Naive B cell (primary cell): Measurements from ENCODE around the gene NUP58. TPM values are rescaled to one million over a fixed set of nuclear protein-coding genes. Genes with fewer than 3 reads are reported as not detected.
A peak's percentile ranks its signal among the peaks of the same experiment; 100 is the strongest.
"Not testable (repeated sequence)": the region's sequence is repeated elsewhere in the genome, so short reads cannot be mapped to it uniquely, and the experiment has no call there.

ENCODE experiments used
- ATAC-seq, 2 donors: fragments of 150-1000 bp; cut with Tn5 transposase; 2 replicates each; pipeline ENCODE4 v1.10.0; 2021; ENCODE audit warnings: low read depth in 2 of 2, mild to moderate bottlenecking in 2 of 2, moderate library complexity in 2 of 2
- DNase-seq: peaks from one replicate; pipeline ENCODE4 v3.0.0; 2022
- H3K27ac Mint-ChIP-seq, 6 donors: one replicate each; pipeline ENCODE4 v1.8.0; 2020 to 2022; ENCODE audit warnings: mild to moderate bottlenecking in 6 of 6, mixed read lengths in 6 of 6, moderate library complexity in 5 of 6, inconsistent platforms in 2 of 6
- H3K27me3 Mint-ChIP-seq, 3 donors: one replicate each; pipeline ENCODE4 v1.8.0; 2021 to 2022; ENCODE audit warnings: mixed read lengths in 3 of 3, mild to moderate bottlenecking in 1 of 3
- H3K36me3 Mint-ChIP-seq, 2 donors: one replicate each; pipeline ENCODE4 v1.8.0; 2020 to 2022; ENCODE audit warnings: mixed read lengths in 2 of 2, inconsistent platforms in 1 of 2, mild to moderate bottlenecking in 1 of 2
- H3K4me1 Mint-ChIP-seq, 3 donors: one replicate each; pipeline ENCODE4 v1.8.0; 2020 to 2022; ENCODE audit warnings: mixed read lengths in 3 of 3, inconsistent platforms in 1 of 3, mild to moderate bottlenecking in 1 of 3, moderate library complexity in 1 of 3
- H3K4me3 Mint-ChIP-seq, 8 donors: one replicate each; pipeline ENCODE4 v1.8.0; 2020 to 2022; ENCODE audit warnings: mild to moderate bottlenecking in 8 of 8, mixed read lengths in 8 of 8, moderate library complexity in 8 of 8, inconsistent platforms in 2 of 8
- H3K9me3 Mint-ChIP-seq, 7 donors: one replicate each; pipeline ENCODE4 v1.8.0; 2020 to 2022; ENCODE audit warnings: mixed read lengths in 7 of 7, mild to moderate bottlenecking in 5 of 7, inconsistent platforms in 2 of 7, moderate library complexity in 1 of 7
- polyA plus RNA-seq, 6 donors: library from polyadenylated mRNA; unstranded; fragments of 300-500 nt; fragmentation: Illumina TruSeq; gene quantifications; one replicate each; pipeline ENCODE4 v1.2.3, GENCODE V29; 2021; ENCODE audit warnings: low read depth in 6 of 6

NUP58 gene
- polyA plus RNA-seq, 6 donors from 2014 or later, result 14.5 to 24.9 (median 20.6) TPM

DNA sequence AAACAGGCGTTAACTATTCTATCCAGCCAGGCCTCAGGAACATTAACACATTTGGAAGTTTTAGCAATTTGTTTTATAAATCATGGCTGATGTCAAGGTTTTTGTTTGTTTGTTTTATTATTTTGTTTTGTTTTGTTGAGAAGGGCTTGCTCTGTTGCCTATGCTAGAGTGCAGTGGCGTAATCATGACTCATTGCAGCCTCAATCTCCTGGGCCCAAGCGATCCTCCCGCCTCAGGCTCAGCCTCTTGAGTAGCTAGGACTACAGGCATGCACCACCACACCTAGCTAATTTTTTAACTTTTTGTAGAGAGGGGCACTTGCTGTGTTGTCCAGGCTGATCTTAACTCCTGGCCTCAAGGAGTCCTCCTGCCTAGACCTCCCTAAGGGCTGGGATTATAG lies 28.3 kb downstream of the NUP58 start:
- H3K36me3 Mint-ChIP-seq, result peaks cover 7 to 27% of the 10 kb centered on the region in 2 donors
- ATAC-seq (no peak), DNase-seq (no peak)
- H3K4me1 Mint-ChIP-seq, result no peaks in the 10 kb centered on the region
- no peaks in the 10 kb centered on the region for H3K9me3 Mint-ChIP-seq
- no peak overlapping the region for H3K4me3 Mint-ChIP-seq
- H3K27ac Mint-ChIP-seq, result peak overlapping the region in 1 of 6 donors; percentile 42
- no peaks in the 10 kb centered on the region for H3K27me3 Mint-ChIP-seq

DNA sequence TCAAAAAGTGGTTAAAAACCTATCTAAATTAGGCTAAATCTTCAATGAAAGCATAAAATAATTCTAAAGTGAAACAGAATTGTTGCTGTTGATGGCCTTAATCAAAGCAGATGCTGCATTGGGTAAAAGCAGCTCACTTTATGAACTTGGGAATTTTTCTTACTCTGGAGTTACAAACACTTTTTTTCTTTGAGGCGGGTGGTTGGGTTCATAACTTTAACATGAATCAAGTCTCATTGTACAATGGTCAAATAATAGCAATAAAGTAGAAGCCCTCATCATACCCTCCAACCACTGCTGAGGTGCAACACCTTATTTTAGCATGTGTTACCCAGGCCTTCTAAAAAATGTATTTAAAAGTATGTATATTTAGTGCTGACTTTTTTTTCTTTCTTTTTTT lies 29.1 kb downstream of the NUP58 start:
- H3K9me3 Mint-ChIP-seq, result no peaks in the 10 kb centered on the region
- H3K4me3 Mint-ChIP-seq, result no peak overlapping the region
- no peaks in the 10 kb centered on the region for H3K4me1 Mint-ChIP-seq
- ATAC-seq (no peak), DNase-seq (no peak)
- H3K27me3 Mint-ChIP-seq, result no peaks in the 10 kb centered on the region
- H3K36me3 Mint-ChIP-seq, result peaks cover 7 to 27% of the 10 kb centered on the region in 2 donors
- H3K27ac Mint-ChIP-seq, result no peak overlapping the region

DNA sequence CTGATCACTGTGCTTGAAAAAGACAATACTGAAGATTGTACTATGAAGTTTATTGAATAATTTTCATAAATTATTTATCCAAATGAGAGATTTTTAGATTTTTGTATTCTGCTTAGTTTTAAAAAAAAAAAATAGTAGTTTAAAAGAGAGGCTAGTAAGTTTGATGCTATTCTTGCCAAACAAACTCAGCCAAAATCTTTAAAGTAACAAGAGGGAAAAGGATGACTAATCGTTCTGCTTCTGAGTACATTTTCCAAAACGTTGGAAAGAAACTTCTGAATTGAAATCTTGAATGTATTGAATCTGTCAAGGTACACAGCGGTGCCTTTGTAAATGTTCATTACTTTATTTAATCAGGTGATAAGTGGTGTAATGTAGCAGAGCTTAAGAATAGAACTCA lies 34.4 kb downstream of the NUP58 start:
- no peak overlapping the region for H3K4me3 Mint-ChIP-seq
- DNase-seq (no peak), ATAC-seq (no peak)
- peaks cover 7 to 19% of the 10 kb centered on the region in 2 donors for H3K36me3 Mint-ChIP-seq
- H3K4me1 Mint-ChIP-seq, result no peaks in the 10 kb centered on the region
- no peaks in the 10 kb centered on the region for H3K27me3 Mint-ChIP-seq
- no peak overlapping the region for H3K27ac Mint-ChIP-seq
- no peaks in the 10 kb centered on the region for H3K9me3 Mint-ChIP-seq

DNA sequence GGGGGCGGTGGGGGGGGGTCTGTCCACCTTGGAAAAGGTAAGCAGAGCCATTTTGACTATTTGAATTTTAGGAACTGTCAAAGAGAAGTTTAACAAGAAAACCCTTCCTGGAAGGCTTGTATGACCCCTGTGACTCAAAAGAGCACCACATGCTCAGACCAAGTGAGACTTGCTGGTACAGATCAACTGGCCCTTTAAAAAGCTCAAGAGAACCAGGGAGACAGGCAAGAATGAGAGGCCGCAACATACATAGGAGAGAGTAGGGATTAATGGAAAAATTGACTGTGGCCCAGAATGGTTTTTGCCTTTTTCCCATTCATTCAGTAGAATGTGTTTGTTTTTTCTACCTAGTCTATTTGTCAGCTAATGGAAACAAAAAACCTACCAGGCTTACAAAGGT lies 44.2 kb downstream of the NUP58 start:
- Mint-ChIP-seq H3K36me3 (no peaks in the 10 kb centered on the region), H3K27me3 (no peaks in the 10 kb centered on the region), H3K9me3 (peaks cover 0 to 2% (median 0%) of the 10 kb centered on the region in 7 donors), H3K4me3 (no peak overlapping the region), H3K27ac (no peak overlapping the region), H3K4me1 (no peaks in the 10 kb centered on the region)
- ATAC-seq (no peak), DNase-seq (no peak)

DNA sequence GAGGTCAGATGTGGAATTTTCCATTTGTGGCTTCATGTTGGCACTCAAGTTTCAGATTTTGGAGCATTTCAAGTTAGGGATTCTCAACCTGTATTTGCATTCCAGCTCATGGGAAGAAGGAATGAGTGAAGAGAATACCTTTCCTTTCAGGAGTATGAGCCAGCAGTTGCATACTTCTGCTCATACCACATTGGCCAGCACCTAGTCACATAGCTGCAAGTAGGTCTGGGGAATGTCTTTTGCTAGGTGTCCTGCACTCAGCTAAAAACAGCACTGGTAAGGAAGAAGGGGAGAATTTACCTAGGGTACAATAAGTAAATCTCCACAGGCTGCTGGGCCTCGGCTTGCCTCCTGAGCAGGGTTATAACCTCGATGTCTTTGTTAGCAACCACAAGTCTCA lies 45.7 kb downstream of the NUP58 start:
- Mint-ChIP-seq H3K27me3 (peaks cover 0 to 4% (median 0%) of the 10 kb centered on the region in 3 donors), H3K9me3 (peaks cover 0 to 2% (median 0%) of the 10 kb centered on the region in 7 donors), H3K27ac (no peak overlapping the region), H3K4me1 (no peaks in the 10 kb centered on the region), H3K4me3 (no peak overlapping the region), H3K36me3 (no peaks in the 10 kb centered on the region)
- DNase-seq (no peak), ATAC-seq (no peak)

DNA sequence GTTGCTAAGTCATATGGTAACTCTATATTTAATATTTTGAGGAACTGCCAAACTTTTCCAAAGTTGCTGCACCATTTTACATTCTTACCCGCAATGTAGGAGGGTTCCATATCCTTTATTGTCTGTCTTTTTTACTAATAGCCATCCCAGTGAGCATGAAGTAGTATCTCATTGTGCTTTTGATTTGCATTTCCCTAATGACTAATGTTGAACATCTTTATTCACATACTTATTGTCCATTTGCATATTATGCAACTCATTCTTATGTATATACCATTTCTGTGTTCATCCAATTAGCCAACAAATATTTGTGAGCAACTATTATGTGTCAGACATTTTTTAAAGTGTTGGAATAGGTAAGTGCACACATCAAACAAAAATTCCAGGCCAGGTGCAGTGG lies 50.0 kb downstream of the NUP58 start:
- Mint-ChIP-seq H3K4me1 (no peaks in the 10 kb centered on the region), H3K9me3 (peaks cover 0 to 13% (median 9%) of the 10 kb centered on the region in 7 donors), H3K27ac (no peak overlapping the region), H3K36me3 (peaks cover 0 to 17% of the 10 kb centered on the region in 2 donors), H3K4me3 (no peak overlapping the region), H3K27me3 (peaks cover 15 to 24% (median 22%) of the 10 kb centered on the region in 3 donors)
- ATAC-seq, result no peak
- no peak for DNase-seq

DNA sequence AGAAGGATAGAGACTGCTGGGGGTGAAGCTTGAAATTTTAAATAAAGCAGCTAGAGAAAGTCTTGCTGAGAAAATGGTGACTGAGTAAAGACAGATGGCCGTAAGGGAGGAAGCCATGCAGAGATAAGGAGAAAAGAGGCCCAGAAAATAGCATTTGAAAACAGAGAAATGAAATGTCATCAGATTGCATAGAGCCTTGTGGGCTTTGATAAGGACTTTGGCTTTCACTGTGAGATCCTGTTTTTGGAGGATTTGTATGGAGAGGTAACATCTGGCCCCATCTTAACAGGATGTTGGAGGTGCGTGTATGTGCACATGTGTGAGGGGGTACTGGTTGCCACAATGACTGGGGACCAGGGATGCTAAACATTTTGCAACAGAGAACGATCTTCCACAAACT lies 50.8 kb downstream of the NUP58 start:
- Mint-ChIP-seq H3K36me3 (peaks cover 0 to 17% of the 10 kb centered on the region in 2 donors), H3K4me3 (no peak overlapping the region), H3K4me1 (no peaks in the 10 kb centered on the region), H3K27ac (no peak overlapping the region), H3K27me3 (peaks cover 16 to 26% (median 25%) of the 10 kb centered on the region in 3 donors), H3K9me3 (peaks cover 0 to 16% (median 9%) of the 10 kb centered on the region in 7 donors)
- ATAC-seq, result no peak
- no peak for DNase-seq

DNA sequence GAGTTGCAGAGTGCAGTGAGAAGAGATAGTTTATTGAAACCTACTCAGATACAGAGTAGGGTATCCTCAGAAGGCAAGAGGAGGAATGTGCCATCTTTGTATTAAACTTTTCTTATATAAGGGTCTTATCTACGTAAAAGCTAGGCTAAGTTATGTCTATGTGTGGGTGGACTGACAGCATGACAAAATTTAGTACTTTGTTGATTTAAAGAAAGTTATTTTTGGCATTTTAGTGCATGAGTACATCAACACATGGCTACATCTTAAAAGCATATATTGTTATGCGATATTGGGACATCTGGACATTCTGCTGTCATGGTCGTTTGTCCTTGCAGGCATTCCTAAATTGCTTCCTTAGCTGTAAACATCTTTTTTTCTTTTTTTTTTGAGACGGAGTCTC lies 51.4 kb downstream of the NUP58 start:
- Mint-ChIP-seq H3K4me3 (no peak overlapping the region), H3K9me3 (peaks cover 3 to 16% (median 11%) of the 10 kb centered on the region in 7 donors), H3K4me1 (no peaks in the 10 kb centered on the region), H3K36me3 (peaks cover 0 to 19% of the 10 kb centered on the region in 2 donors), H3K27me3 (peaks cover 16 to 32% (median 31%) of the 10 kb centered on the region in 3 donors), H3K27ac (peak overlapping the region in 1 of 6 donors; percentile 31)
- no peak for ATAC-seq
- no peak for DNase-seq

DNA sequence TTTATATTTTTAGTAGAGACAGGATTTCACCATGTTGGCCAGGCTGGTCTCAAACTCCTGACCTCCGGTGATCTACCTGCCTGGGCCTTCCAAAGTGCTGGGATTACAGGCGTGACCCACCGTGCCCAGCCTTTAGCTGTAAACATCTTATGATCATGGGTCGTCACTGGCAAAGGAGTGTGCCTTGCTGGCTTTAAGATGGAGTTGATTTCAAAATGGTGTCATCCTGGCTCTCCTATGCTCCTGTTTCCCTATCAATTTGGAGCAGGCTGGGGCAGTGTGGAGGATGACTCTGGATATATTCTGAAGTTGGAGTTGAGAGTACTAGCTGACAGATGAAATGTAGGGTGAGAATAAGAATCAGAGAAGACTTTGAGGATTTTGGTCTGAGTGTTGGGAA lies 51.9 kb downstream of the NUP58 start:
- H3K4me1 Mint-ChIP-seq, result no peaks in the 10 kb centered on the region
- H3K9me3 Mint-ChIP-seq, result peaks cover 3 to 19% (median 11%) of the 10 kb centered on the region in 7 donors
- H3K4me3 Mint-ChIP-seq, result no peak overlapping the region
- DNase-seq (no peak), ATAC-seq (no peak)
- H3K36me3 Mint-ChIP-seq, result peaks cover 0 to 24% of the 10 kb centered on the region in 2 donors
- no peak overlapping the region for H3K27ac Mint-ChIP-seq
- peaks cover 16 to 37% (median 36%) of the 10 kb centered on the region in 3 donors for H3K27me3 Mint-ChIP-seq

DNA sequence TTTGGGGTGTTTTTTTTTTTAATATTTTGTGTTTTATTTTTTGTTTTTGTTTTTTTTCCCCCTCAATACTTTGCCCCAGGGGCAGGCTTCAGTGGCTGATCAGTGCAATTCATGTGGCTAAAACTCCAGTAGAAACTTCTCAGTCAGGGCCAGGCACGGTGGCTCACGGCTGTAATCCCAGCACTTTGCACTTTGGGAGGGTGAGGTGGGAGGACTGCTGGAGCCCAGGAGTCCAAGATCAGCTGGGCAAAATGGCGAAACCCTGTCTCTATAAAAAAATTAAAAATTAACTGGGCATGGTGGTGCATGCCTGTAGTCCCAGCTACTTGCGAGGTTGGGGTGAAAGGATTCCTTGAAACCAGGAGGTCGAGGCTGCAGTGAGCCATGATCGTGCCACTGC lies 53.0 kb downstream of the NUP58 start:
- DNase-seq, result no peak
- H3K27ac Mint-ChIP-seq, result no peak overlapping the region
- H3K36me3 Mint-ChIP-seq, result peaks cover 5 to 27% of the 10 kb centered on the region in 2 donors
- H3K9me3 Mint-ChIP-seq, result peaks cover 3 to 27% (median 12%) of the 10 kb centered on the region in 7 donors
- H3K4me3 Mint-ChIP-seq, result no peak overlapping the region
- no peak for ATAC-seq
- no peaks in the 10 kb centered on the region for H3K4me1 Mint-ChIP-seq
- peaks cover 16 to 40% (median 36%) of the 10 kb centered on the region in 3 donors for H3K27me3 Mint-ChIP-seq

DNA sequence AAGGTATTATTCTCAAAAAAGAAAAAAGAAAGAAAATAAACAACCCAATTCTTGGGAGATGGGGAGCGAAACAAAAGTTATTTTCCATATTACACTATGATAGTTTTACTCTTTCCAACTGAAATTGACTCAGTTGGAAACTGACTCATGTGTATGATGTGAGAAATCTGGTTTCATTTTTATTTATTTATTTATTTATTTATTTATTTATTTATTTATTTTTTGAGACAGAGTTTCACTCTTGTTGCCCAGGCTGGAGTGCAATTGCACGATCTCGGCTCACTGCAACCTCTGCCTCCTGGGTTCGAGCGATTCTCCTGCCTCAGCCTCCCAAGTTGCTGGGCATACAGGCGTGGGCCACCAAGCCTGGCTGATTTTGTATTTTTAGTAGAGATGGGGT lies 59.0 kb downstream of the NUP58 start:
- not testable (repeated sequence) for DNase-seq, H3K4me1 Mint-ChIP-seq, ATAC-seq, H3K36me3 Mint-ChIP-seq, H3K27ac Mint-ChIP-seq, H3K4me3 Mint-ChIP-seq
- peaks cover 12 to 31% (median 16%) of the 10 kb centered on the region in 3 donors for H3K27me3 Mint-ChIP-seq
- peaks cover 2 to 35% (median 15%) of the 10 kb centered on the region in 7 donors for H3K9me3 Mint-ChIP-seq

DNA sequence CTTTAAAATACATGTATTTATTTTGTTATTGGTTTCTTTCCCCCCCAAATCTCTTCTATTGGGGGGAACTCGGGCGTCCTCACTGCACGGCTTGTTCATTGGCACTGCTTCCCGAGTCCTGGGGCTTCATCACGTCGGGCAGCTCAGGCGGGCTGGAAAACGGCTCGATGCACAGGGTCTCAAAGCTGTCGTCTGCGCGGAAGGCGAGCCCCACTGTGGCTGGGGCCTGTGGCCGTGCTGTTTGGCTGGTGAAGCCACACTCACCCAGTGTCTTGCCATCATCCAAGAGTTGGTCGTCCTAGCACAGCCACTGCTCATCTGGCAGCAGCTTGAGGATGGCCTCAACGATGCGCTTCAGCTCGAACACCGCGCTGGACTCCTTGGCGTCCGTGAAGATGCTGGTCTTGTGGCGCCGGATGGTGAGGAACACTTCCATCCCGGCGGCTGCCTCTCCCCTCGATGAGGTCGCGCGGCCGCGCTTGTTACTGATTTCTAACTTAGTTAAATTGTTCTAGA lies 64.4 kb downstream of the NUP58 start:
- peaks cover 0 to 5% (median 0%) of the 10 kb centered on the region in 3 donors for H3K4me1 Mint-ChIP-seq
- H3K27ac Mint-ChIP-seq, result no peak overlapping the region
- peaks cover 0 to 16% (median 5%) of the 10 kb centered on the region in 7 donors for H3K9me3 Mint-ChIP-seq
- no peak for ATAC-seq
- H3K4me3 Mint-ChIP-seq, result no peak overlapping the region
- no peak for DNase-seq
- no peaks in the 10 kb centered on the region for H3K36me3 Mint-ChIP-seq
- H3K27me3 Mint-ChIP-seq, result peaks cover 31 to 38% (median 37%) of the 10 kb centered on the region in 3 donors

DNA sequence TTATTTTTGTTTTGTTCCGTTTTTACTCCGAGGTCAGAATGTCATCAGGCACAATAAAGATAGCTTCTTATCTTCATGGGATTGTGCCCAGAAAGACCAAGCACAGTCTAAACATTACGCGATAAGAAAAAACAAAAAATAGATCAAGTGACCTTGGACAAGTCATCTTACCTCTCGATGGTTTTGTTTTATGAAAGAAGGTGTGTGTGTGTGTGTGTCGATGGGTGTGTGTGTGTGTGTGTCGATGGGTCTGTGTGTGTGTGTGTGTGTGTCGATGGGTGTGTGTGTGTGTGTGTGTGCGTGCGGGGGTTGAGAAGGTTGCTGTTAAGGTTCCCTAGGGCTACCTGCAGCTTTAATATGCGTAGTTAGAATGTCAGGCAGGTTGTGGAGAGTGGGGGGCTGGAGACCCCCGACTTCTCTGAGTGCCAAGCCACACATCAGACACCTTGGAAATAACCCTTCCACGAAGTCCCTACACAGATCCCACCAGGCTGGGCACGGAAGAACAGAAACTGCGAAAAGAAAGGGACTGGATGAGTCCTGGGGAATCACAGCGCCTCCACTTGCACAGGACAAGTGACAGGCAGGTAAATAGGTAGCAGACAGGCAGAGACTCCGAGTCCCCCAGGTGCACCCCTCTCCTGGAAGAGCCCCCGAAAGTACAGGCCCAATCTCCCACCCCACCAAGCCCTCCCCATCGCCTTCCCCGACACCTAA lies 69.9 kb downstream of the NUP58 start:
- Mint-ChIP-seq H3K9me3 (peaks cover 0 to 3% (median 0%) of the 10 kb centered on the region in 7 donors), H3K36me3 (no peaks in the 10 kb centered on the region), H3K4me3 (peak overlapping the region; percentile 38 to 84 (median 67)), H3K27ac (no peak overlapping the region), H3K27me3 (peaks cover 71 to 76% (median 71%) of the 10 kb centered on the region in 3 donors), H3K4me1 (peaks cover 4 to 9% (median 8%) of the 10 kb centered on the region in 3 donors)
- DNase-seq (no peak), ATAC-seq (no peak)

DNA sequence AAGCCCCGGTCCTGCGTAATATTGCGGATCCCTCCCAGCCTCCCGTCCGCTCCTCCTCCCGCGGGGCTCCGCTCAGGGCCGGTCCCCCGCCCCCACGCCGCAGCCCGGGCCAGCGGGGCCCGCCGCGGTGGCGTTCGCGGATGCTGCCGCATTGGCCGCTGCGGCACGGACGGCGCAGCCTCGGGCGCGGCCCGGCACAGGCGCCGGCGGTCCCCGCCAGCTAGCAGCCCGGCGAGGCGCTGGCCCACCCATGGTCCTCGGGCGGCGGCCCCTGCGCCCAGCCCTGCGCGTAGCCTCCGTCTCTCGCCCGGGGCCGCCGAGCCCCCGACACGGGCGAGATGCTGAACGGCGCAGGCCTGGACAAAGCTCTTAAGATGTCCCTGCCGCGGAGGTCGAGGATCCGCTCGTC lies 70.5 kb downstream of the NUP58 start, which contains the start of gene ATP8A2:
Gene ATP8A2, plus strand, starts transcription at position 100 of the 409 bp plus-strand sequence. Its CDS starts 239 bp downstream, at position 339.
- Mint-ChIP-seq H3K27me3 (peaks cover 71 to 73% (median 71%) of the 10 kb centered on the region in 3 donors), H3K27ac (no peak within 1 kb of the TSS), H3K4me1 (peaks cover 4 to 9% (median 8%) of the 10 kb centered on the region in 3 donors), H3K9me3 (peaks cover 0 to 3% (median 0%) of the 10 kb centered on the region in 7 donors), H3K4me3 (peak within 1 kb of the TSS; percentile 38 to 84 (median 67)), H3K36me3 (no peaks in the 10 kb centered on the region)
- ATAC-seq (peak; percentile 25 to 30), DNase-seq (no peak)
